Coronary artery (tissue), 2 donors: Measurements from ENCODE around the gene KCNC3.

Experiments
- DNase-seq: peaks from one replicate; pipeline ENCODE4 v3.0.0-alpha.2; 2017; ENCODE audit warnings: low spot score
- H3K27ac ChIP-seq, 2 donors: fragments of 200-600 bp; sonication (generic); one replicate each; pipeline ENCODE4 v1.5.1; 2016 to 2019
- H3K4me3 ChIP-seq: fragments of 200-600 bp; sonication (generic); 2 replicates; pipeline ENCODE4 v1.5.1; 2016; ENCODE audit warnings: mild to moderate bottlenecking, moderate library complexity
- TF ChIP-seq, protein P1 (sequence below): fragments of 200-600 bp; sonication (generic); IDR thresholded peaks from one replicate; pipeline ENCODE4 v1.5.1; 2019; ENCODE audit warnings: antibody characterized with exemption

The KCNC3 gene

DNA sequence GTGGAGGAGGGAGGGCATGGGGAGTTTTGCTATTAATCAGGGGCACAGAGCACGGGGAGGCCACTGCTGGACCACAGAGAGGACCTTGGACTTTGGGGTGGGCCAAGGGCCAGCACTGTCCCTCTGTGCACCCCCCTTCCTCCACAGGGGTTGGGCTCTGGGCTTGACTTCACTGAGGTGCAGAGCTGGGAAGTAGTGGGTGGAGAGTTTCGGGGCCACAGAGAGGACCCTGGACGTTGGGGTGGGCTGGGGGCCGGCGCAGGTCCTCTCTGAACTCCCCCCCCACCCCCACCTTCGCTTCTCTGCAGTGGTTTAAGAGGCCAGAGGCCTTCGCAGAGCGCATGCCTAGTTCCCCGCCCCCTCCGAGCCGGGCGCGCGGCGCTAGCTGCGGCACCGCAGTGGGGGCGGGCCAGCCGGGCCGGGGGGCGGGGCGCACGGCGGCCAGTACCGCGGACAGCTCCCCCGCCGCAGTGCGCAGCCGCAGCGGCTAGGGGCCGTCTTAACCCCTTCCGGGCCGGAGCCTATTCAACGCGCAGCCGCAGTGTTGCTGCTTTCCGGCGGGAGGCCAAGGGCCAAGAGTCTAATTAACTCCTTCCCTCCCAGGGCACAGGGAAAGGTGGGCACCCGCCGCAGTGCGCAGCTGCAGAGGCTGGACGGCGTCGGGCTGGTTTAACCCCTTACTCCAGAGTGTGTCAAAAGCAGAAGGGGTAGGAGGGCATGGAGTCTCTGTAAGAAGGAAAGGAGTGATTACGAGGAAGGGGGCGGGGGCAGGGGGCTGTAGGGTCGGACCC, 3.7 kb downstream of the KCNC3 start:
- Histone ChIP-seq H3K4me3 (peak overlapping the region; percentile 49), H3K27ac (no peak overlapping the region)
- no peak for DNase-seq
- TF ChIP-seq, protein P1, sequence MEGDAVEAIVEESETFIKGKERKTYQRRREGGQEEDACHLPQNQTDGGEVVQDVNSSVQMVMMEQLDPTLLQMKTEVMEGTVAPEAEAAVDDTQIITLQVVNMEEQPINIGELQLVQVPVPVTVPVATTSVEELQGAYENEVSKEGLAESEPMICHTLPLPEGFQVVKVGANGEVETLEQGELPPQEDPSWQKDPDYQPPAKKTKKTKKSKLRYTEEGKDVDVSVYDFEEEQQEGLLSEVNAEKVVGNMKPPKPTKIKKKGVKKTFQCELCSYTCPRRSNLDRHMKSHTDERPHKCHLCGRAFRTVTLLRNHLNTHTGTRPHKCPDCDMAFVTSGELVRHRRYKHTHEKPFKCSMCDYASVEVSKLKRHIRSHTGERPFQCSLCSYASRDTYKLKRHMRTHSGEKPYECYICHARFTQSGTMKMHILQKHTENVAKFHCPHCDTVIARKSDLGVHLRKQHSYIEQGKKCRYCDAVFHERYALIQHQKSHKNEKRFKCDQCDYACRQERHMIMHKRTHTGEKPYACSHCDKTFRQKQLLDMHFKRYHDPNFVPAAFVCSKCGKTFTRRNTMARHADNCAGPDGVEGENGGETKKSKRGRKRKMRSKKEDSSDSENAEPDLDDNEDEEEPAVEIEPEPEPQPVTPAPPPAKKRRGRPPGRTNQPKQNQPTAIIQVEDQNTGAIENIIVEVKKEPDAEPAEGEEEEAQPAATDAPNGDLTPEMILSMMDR: no peak

DNA sequence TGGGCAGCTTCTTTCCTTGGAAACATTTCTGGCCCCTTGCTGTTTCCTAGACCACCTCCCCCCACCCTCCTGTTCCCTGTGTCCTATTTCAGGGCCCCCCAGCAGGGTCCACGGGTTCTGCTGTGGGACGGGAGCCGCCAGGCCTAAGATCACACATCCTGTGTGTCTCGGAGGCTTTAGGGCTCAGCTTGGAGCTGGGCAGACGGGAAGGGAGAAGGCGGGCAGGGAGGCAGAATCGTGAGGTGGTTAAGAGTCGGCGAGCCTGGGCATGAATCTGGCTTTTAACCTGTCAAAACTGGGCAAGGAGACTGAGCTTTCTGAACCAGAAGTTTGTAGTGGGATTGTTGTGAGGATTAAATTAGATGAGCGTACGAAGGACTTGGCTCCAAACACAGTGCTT, 4.8 kb downstream of the KCNC3 start:
- no peak for DNase-seq
- Histone ChIP-seq H3K27ac (no peak overlapping the region), H3K4me3 (no peak overlapping the region)
- TF ChIP-seq, protein P1: no peak

- Histone ChIP-seq H3K27ac (no peak overlapping the region), H3K4me3 (no peak overlapping the region)
- TF ChIP-seq, protein P1: no peak
- DNase-seq: no peak
These were observed 5.4 kb downstream of the KCNC3 start for GRCh38 chr19:50323782-50324133.

DNA sequence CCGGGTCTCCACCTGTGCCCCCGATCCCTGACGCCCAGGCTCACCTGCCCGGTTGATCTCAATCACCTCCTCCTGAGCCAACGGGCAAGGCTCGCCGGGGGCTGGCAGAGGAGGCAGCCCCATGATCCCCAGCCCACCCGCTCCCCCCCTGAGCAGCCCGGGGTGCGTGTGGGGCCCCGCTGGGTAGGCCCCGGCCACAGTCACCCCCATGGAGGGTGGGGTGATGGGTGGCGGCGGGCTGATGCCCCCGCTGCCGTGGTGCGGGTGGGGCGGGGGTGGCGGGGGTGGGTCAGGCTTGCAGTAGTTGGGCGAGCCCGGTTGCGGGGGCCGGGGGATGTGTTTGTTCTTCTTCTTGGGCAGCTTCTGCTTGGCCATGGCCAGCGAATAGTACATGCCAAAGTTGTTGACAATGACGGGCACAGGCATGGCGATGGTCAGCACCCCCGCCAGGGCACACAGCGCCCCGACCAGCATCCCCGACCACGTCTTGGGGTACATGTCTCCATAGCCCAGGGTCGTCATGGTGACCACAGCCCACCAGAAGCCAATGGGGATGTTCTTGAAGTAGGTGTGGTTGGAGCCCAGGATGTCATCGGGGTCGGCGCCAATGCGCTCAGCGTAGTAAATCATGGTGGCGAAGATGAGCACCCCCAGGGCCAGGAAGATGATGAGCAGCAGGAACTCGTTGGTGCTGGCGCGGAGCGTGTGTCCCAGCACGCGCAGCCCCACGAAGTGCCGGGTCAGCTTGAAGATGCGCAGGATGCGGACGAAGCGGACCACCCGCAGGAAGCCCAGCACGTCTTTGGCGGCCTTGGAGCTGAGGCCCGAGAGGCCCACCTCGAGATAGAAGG, 6.0 kb downstream of the KCNC3 start:
- no peak overlapping the region for H3K27ac ChIP-seq
- no peak for DNase-seq
- TF ChIP-seq, protein P1: no peak
- no peak overlapping the region for H3K4me3 ChIP-seq

DNA sequence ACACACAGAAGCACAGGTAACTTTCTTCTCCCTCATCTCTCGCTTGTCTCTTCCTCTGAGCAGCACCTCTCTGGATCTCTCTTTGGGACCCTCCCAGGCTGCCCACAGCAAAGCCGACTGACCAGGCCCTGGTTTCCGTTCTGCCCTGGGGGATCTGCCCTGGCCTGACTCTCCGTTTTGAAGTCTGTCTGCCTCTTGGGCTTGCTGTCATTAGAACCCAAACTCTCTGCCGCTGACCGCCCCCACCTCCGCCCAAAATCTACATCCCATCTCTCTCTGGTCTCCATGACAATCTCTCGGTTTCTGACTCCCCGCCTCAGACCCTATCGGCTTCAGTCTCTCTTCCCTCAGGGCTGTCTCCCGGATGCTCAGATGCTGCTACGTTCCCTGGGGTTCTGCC, 6.9 kb downstream of the KCNC3 start:
- H3K27ac ChIP-seq: no peak overlapping the region
- no peak overlapping the region for H3K4me3 ChIP-seq
- no peak for DNase-seq
- TF ChIP-seq, protein P1: no peak

GRCh38 chr19:50321831-50322230, 7.3 kb downstream of the KCNC3 start:
- Histone ChIP-seq H3K4me3 (no peak overlapping the region), H3K27ac (no peak overlapping the region)
- TF ChIP-seq, protein P1: no peak
- no peak for DNase-seq
